ENCODE measurements around the gene WNT5A. TPM values are rescaled to one million over a fixed set of nuclear protein-coding genes. Genes with fewer than 3 reads are reported as not detected.

The WNT5A gene
- total RNA-seq, 1 experiment from 2014 or later, result 21.7 TPM

DNA sequence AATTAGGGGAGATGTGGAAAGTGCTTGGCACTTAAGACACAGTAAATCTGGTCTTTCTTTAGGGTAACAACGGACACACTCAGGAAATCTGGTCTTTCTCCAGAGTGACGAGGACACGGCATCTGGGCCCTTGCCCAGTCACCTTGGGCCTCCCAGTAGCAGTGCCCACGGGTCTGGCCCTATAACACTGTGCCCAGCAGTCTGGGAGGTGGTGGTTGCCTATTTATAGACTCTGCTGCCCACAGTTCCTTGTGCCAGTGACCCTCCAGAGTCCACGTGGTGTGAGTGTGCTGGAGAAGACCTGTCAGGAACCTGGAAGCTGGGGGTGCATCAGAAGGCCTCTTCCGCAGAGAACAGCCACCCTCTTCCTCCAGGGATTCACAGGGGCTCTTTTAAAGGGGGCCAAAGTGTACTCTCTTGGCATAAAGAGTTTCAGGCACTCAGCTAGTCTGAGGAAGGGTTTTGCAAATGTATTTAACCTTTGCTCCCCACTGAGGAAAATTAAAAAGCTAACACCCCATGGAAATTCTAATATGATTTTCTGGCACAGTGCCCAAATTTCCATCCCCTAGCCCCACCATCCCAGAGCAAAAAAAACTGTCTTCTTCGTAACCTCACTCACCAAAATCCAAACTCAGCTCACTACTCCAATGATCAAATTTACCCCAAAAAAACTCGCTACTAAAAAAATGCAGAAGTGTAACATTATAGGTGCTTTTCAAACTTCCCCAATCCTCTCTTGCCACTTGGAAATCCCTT lies 15.4 kb downstream of the WNT5A start:
- H3K36me3 ChIP-seq, result peaks cover 48% of the 10 kb centered on the region
- H3K4me3 ChIP-seq, result no peak overlapping the region
- no peaks in the 10 kb centered on the region for H3K9me3 ChIP-seq
- H3K27me3 ChIP-seq, result no peaks in the 10 kb centered on the region
- DNase-seq, result no peak

DNA sequence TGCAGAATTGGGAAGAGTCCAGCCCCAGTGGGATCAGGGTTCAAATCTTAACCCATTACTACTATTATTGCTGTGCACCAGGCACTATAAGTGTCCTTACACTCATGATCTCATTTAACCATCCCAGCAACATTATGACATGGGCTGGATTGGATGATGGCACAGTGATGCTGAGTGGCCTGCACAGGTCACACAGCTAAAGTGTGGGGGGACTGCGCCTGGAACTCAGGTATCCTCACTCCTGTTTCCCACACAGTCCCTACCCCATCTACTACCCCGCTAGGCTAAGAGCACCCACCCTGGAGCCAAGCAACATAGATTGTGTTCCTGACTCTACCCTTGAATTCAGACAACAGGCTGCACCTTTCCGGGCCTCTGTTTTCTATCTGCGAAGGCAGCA lies 16.0 kb downstream of the WNT5A start:
- Histone ChIP-seq H3K36me3 (peaks cover 45% of the 10 kb centered on the region), H3K27me3 (no peaks in the 10 kb centered on the region), H3K9me3 (no peaks in the 10 kb centered on the region), H3K4me3 (no peak overlapping the region)
- DNase-seq, result no peak

DNA sequence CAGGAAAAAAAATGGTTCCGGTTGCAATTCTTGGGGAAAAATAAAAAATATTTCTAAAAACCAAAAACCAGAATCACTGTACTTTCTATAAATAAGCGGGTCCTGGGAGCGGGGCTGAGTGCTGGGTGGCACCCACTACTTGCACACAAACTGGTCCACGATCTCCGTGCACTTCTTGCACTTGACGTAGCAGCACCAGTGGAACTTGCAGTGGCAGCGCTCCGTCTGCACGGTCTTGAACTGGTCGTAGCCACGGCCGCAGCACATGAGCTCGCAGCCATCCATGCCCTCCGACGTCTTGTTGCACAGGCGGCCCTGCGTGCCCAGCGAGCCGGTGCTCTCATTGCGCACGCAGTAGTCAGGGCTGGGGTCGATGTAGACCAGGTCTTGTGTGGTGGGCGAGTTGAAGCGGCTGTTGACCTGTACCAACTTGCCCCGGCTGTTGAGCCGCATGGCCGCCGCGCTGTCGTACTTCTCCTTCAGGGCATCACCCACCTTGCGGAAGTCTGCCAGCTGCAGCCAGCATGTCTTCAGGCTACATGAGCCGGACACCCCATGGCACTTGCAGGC lies 17.1 kb downstream of the WNT5A start:
- DNase-seq, result no peak
- Histone ChIP-seq H3K9me3 (no peaks in the 10 kb centered on the region), H3K4me3 (no peak overlapping the region), H3K36me3 (peaks cover 47% of the 10 kb centered on the region), H3K27me3 (no peaks in the 10 kb centered on the region)

DNA sequence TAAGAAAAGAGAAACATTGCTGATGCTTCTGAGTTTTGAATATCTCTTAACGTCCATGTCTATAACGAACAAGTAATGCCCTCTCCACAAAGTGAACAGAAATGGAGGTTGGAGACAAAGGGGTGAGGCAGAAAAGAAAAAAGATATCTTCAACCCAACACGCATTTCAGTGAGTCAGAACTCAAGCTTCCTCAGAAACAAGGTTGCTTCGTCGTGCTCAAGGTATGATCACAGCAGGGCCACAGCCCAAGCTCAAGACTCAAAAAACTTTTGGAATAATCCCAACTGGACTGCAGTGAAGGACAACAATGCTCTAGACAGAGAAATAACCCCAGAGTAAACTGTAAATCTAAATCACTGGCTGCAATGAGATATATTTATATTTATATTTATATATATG lies 18.9 kb downstream of the WNT5A start:
- Histone ChIP-seq H3K27me3 (no peaks in the 10 kb centered on the region), H3K36me3 (peaks cover 44% of the 10 kb centered on the region), H3K4me3 (no peak overlapping the region), H3K9me3 (no peaks in the 10 kb centered on the region)
- peak; percentile 46 for DNase-seq

GRCh38 chr3:55467099-55467498 lies 20.0 kb downstream of the WNT5A start:
- peaks cover 32% of the 10 kb centered on the region for H3K36me3 ChIP-seq
- no peak overlapping the region for H3K4me3 ChIP-seq
- H3K27me3 ChIP-seq, result no peaks in the 10 kb centered on the region
- H3K9me3 ChIP-seq, result no peaks in the 10 kb centered on the region
- no peak for DNase-seq

GRCh38 chr3:55466526-55466925 lies 20.6 kb downstream of the WNT5A start:
- peaks cover 32% of the 10 kb centered on the region for H3K36me3 ChIP-seq
- DNase-seq, result no peak
- H3K9me3 ChIP-seq, result no peaks in the 10 kb centered on the region
- H3K27me3 ChIP-seq, result no peaks in the 10 kb centered on the region
- no peak overlapping the region for H3K4me3 ChIP-seq

- peak; percentile 55 for DNase-seq
- H3K36me3 ChIP-seq, result peaks cover 10% of the 10 kb centered on the region
- no peaks in the 10 kb centered on the region for H3K27me3 ChIP-seq
- no peaks in the 10 kb centered on the region for H3K9me3 ChIP-seq
- H3K4me3 ChIP-seq, result no peak overlapping the region
Observed at GRCh38 chr3:55461896-55462295, 25.2 kb downstream of the WNT5A start.

DNA sequence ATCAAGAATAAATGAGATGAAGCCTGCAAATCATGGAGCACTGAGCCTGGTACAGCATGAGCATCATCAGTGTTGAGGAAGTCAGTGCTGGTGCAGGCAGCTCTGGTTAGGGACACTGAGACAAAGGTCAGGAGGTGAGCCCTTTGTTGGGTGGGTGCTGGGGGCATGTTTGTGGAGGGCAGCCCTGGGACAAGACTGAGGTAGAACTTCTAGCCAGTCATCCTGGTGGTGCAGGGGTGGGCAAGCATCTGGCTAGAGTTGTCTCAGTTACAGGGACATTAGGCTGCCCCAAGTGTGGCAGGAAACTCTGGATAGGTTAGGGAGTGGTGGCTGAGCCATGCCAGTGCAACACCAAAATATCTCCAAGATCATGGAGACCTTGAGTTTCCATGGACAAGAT lies 27.3 kb downstream of the WNT5A start:
- no peak for DNase-seq
- no peaks in the 10 kb centered on the region for H3K9me3 ChIP-seq
- no peaks in the 10 kb centered on the region for H3K27me3 ChIP-seq
- H3K4me3 ChIP-seq, result no peak overlapping the region
- H3K36me3 ChIP-seq, result no peaks in the 10 kb centered on the region

- Histone ChIP-seq H3K9me3 (no peaks in the 10 kb centered on the region), H3K36me3 (no peaks in the 10 kb centered on the region), H3K4me3 (no peak overlapping the region), H3K27me3 (no peaks in the 10 kb centered on the region)
- peak; percentile 5 for DNase-seq
Observed at GRCh38 chr3:55458181-55458790, 28.8 kb downstream of the WNT5A start.

- no peaks in the 10 kb centered on the region for H3K27me3 ChIP-seq
- DNase-seq, result no peak
- H3K9me3 ChIP-seq, result no peaks in the 10 kb centered on the region
- H3K36me3 ChIP-seq, result no peaks in the 10 kb centered on the region
- no peak overlapping the region for H3K4me3 ChIP-seq
Observed at GRCh38 chr3:55455915-55456314, 31.2 kb downstream of the WNT5A start.

DNA sequence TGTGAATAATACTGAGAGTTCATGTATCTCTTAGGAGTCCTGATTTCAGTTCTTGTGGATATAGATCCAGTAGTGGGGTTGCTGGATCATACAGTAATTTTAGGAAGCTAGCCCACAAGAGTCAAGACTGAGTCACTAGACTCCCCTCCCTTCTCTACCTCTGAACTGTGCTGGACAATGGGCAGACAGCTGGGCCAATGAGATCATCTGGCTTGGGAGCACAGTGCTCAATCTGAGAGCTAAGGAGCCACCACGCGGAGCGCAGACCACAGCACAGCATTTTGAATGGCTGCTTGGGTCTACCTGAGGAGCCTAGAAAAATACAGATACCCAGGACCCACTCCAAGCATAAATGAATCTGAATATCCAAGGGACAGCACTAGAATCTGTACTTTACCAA lies 32.5 kb downstream of the WNT5A start:
- Histone ChIP-seq H3K9me3 (no peaks in the 10 kb centered on the region), H3K36me3 (no peaks in the 10 kb centered on the region), H3K4me3 (no peak overlapping the region), H3K27me3 (no peaks in the 10 kb centered on the region)
- peak; percentile 66 for DNase-seq

- no peak overlapping the region for H3K4me3 ChIP-seq
- DNase-seq, result no peak
- H3K27me3 ChIP-seq, result no peaks in the 10 kb centered on the region
- H3K9me3 ChIP-seq, result no peaks in the 10 kb centered on the region
- no peaks in the 10 kb centered on the region for H3K36me3 ChIP-seq
Observed at GRCh38 chr3:55453886-55454496, 33.1 kb downstream of the WNT5A start.

DNA sequence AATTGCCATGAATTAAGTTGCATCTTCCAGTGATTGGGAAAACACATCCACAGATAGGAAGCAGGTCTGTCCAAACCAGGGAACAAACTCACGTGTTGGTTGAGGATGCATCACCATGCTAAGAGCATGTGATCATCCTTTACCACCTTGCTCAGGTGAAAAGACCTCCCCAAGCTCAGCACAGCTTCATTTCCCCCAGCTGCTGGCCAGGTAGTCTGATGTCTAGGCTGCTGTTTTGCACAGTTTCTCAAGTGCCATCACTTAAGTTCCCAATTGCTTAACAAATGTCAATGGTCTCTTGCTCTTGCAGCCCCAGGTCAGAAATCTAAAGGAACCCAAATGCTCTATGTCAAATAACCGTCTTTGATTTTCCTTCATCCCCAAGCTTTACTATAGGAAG lies 34.2 kb downstream of the WNT5A start:
- no peaks in the 10 kb centered on the region for H3K9me3 ChIP-seq
- H3K4me3 ChIP-seq, result no peak overlapping the region
- no peaks in the 10 kb centered on the region for H3K36me3 ChIP-seq
- no peak for DNase-seq
- no peaks in the 10 kb centered on the region for H3K27me3 ChIP-seq

DNA sequence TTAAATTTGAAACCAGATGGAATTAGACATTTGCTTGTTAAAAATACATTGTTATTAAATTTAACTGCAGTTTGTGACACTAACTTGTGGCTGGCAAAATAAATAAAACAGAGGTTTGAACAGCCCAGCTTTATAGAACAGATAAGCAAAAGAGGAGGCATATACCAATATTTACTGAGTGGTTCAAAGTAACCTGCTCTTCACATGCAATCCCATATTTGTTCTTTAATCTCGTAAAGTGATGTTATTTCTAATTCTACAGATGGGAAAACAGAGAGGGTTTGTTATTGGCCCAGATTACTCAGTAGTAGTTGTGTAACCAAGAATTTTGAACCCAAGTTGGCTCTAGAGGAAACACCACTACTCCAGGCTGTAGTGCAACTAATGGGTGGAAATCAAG lies 37.6 kb downstream of the WNT5A start:
- Histone ChIP-seq H3K36me3 (no peaks in the 10 kb centered on the region), H3K27me3 (no peaks in the 10 kb centered on the region), H3K9me3 (no peaks in the 10 kb centered on the region), H3K4me3 (no peak overlapping the region)
- no peak for DNase-seq

DNA sequence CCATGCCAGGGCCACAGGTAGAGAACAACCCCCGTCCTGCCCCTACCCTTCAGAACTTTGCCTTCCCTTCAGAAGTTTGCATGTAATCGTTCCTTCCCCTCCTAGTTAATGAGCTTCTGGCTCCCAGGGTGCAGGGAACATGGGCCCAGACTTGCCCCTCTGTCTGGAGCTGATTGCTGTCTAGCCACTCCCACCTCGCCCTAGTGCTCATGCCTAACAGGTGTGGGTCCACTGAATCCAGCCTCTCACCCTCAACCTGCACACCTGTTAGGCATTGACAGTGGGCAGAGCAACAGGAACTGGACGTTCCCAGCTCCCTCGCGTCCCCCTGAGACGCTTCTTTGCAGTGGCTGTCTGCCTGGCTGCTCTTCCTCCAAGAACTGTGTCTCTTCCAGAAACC lies 40.3 kb downstream of the WNT5A start:
- H3K4me3 ChIP-seq, result no peak overlapping the region

DNA sequence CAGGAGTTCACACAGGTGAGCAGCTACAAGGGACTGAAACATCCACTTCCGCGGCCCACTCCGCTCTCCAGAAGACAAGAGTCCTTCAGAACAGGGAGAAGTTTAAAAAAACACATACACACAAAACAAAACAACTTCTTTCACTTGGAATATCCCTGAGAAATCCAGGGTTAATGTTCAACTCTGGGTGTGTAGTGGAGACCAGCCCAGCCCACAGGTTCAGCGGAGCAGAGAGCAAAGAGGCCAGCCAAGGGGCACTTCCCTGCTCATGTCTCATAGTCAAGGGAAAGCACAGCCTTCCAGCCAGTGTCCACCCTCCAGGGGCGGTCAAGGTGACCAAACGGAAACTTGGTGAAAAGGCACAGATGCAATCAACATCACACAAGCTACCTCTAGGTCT lies 41.6 kb downstream of the WNT5A start:
- no peak for DNase-seq
- no peak overlapping the region for H3K4me3 ChIP-seq

More for the DNA sequence above, 40.3 kb downstream of the WNT5A start:
- no peaks in the 10 kb centered on the region for H3K9me3 ChIP-seq
- DNase-seq, result no peak
- H3K27me3 ChIP-seq, result no peaks in the 10 kb centered on the region
- no peaks in the 10 kb centered on the region for H3K36me3 ChIP-seq

DNA sequence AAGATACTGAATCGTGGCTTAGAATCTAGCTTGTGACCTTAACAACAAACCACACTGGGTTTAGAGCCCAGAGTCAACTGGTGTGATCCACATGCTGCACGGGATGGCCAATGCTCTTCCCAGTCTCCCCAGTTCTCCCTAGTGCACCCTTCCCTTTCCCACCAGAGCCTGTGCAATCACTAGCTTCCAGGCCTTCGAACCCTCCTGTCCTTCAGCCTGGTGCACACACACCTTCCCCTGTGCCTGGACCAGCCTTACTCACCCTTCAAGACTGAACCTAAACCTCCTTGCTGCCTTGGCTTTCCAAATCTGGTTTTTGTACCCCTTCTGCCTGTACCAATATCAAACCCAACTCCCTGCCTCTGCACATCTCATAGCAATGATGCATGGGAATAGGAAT lies 43.8 kb downstream of the WNT5A start:
- no peak overlapping the region for H3K4me3 ChIP-seq
- H3K9me3 ChIP-seq, result no peaks in the 10 kb centered on the region
- H3K36me3 ChIP-seq, result no peaks in the 10 kb centered on the region
- DNase-seq, result no peak
- no peaks in the 10 kb centered on the region for H3K27me3 ChIP-seq

More for the DNA sequence above, 41.6 kb downstream of the WNT5A start:
- H3K36me3 ChIP-seq, result no peaks in the 10 kb centered on the region
- no peaks in the 10 kb centered on the region for H3K9me3 ChIP-seq
- no peaks in the 10 kb centered on the region for H3K27me3 ChIP-seq

Measured in MG63 (cell line).